ENCODE results near the gene ALAS2.
"Not testable (repeated sequence)": the region's sequence is repeated elsewhere in the genome, so short reads cannot be mapped to it uniquely, and the experiment has no call there.

Gene ALAS2

GRCh38 chrX:55030271-55031205, at the start of gene ALAS2:
TSS of gene ALAS2 (minus strand) at chrX:55030977. CDS start at chrX:55026000, 4,977 bp downstream.
- no peak for DNase-seq

- DNase-seq, result no peak
Measured at GRCh38 chrX:55074851-55075467, 44.2 kb upstream of the ALAS2 start, which contains the start of gene PAGE2B. TSS of gene PAGE2B (plus strand) at chrX:55075030. CDS start at chrX:55076042, 1,012 bp downstream.

GRCh38 chrX:55072286-55072685, 41.5 kb upstream of the ALAS2 start:
- no peak for DNase-seq

GRCh38 chrX:55067180-55067579, 36.4 kb upstream of the ALAS2 start:
- DNase-seq, result not testable (repeated sequence)

GRCh38 chrX:55057675-55058249, 27.0 kb upstream of the ALAS2 start:
- DNase-seq, result no peak

- no peak for DNase-seq
Measured at GRCh38 chrX:55056820-55057674, 26.3 kb upstream of the ALAS2 start.

- DNase-seq, result not testable (repeated sequence)
Measured at GRCh38 chrX:55050599-55050998, 19.8 kb upstream of the ALAS2 start.

GRCh38 chrX:55041514-55041913, 10.7 kb upstream of the ALAS2 start:
- DNase-seq, result no peak

GRCh38 chrX:55039471-55039870, 8.7 kb upstream of the ALAS2 start:
- no peak for DNase-seq

- DNase-seq, result no peak
Measured at GRCh38 chrX:55033429-55033828, 2.7 kb upstream of the ALAS2 start.

- DNase-seq, result no peak
Measured at GRCh38 chrX:55029291-55029690, 1.5 kb downstream of the ALAS2 start.

- no peak for DNase-seq
Measured at GRCh38 chrX:55028611-55029010, 2.2 kb downstream of the ALAS2 start.

- no peak for DNase-seq
Measured at GRCh38 chrX:55028040-55028439, 2.7 kb downstream of the ALAS2 start.

GRCh38 chrX:55026840-55027239, 3.9 kb downstream of the ALAS2 start:
- DNase-seq, result no peak

GRCh38 chrX:55026143-55026542, 4.6 kb downstream of the ALAS2 start:
- DNase-seq, result no peak

- DNase-seq, result no peak
Measured at GRCh38 chrX:55014897-55015299, 15.9 kb downstream of the ALAS2 start.

GRCh38 chrX:55011294-55011693, 19.5 kb downstream of the ALAS2 start:
- no peak for DNase-seq

- no peak for DNase-seq
Measured at GRCh38 chrX:55008571-55009358, 22.0 kb downstream of the ALAS2 start.

GRCh38 chrX:55007656-55008055, 23.1 kb downstream of the ALAS2 start:
- DNase-seq, result no peak

- DNase-seq, result no peak
Measured at GRCh38 chrX:55006827-55007621, 23.8 kb downstream of the ALAS2 start.

- DNase-seq, result no peak
Measured at GRCh38 chrX:55005256-55005655, 25.5 kb downstream of the ALAS2 start.
